SIG-M5 treated with dmso at 0.1 percent for 504 hours (cell line): ENCODE measurements around the gene CRPPA.
"Not testable (repeated sequence)": the region's sequence is repeated elsewhere in the genome, so short reads cannot be mapped to it uniquely, and the experiment has no call there.

Experiments used
- DNase-seq: peaks from one replicate; lab custom pipeline; 2025; ENCODE audit not compliant: unreplicated experiment; lab: John Stamatoyannopoulos, UW

The CRPPA gene

GRCh38 chr7:16398146-16399017 lies 23.0 kb downstream of the CRPPA start:
- no peak for DNase-seq

- DNase-seq, result no peak
Observed at GRCh38 chr7:16397501-16398145, 23.7 kb downstream of the CRPPA start.

GRCh38 chr7:16396766-16397500 lies 24.4 kb downstream of the CRPPA start:
- no peak for DNase-seq

- DNase-seq, result no peak
Observed at GRCh38 chr7:16395121-16395520, 26.2 kb downstream of the CRPPA start.

- DNase-seq, result no peak
Observed at GRCh38 chr7:16393862-16394422, 27.4 kb downstream of the CRPPA start.

GRCh38 chr7:16392990-16393523 lies 28.3 kb downstream of the CRPPA start:
- no peak for DNase-seq

GRCh38 chr7:16383786-16384185 lies 37.6 kb downstream of the CRPPA start:
- not testable (repeated sequence) for DNase-seq

GRCh38 chr7:16383103-16383502 lies 38.2 kb downstream of the CRPPA start:
- DNase-seq, result not testable (repeated sequence)
